GM23338 (cell line): Measurements from ENCODE around the gene FUCA1. TPM values are rescaled to one million over a fixed set of nuclear protein-coding genes. Genes with fewer than 3 reads are reported as not detected.

Source experiments
- ATAC-seq: fragments of 200-7000 bp; cut with Tn5 transposase; 3 replicates; pipeline ENCODE4 v1.9.1; 2020
- DNase-seq: peaks from one replicate; pipeline ENCODE4 v3.0.0-alpha.2; 2015; ENCODE audit warnings: low spot score
- H2AFZ ChIP-seq: fragments of 200-600 bp; sonication (generic); 2 replicates; pipeline ENCODE4 v1.8.0; 2016; ENCODE audit warnings: antibody characterized with exemption, mild to moderate bottlenecking, moderate library complexity
- H3F3A ChIP-seq: fragments of 200-600 bp; sonication (generic); replicated peaks from 2 replicates; pipeline ENCODE4 v1.8.0; 2017; ENCODE audit warnings: antibody characterized with exemption, mixed run types, low read depth
- H3K27ac ChIP-seq: fragments of 200-600 bp; sonication (generic); 2 replicates; pipeline ENCODE4 v1.6.1; 2016; ENCODE audit warnings: low read depth
- H3K27me3 ChIP-seq: fragments of 200-600 bp; sonication (generic); 2 replicates; pipeline ENCODE4 v1.8.0; 2016; ENCODE audit warnings: mild to moderate bottlenecking, mixed run types, moderate library complexity; ENCODE audit not compliant: insufficient read depth
- H3K36me3 ChIP-seq: fragments of 200-600 bp; sonication (generic); 2 replicates; pipeline ENCODE4 v1.8.0; 2016; ENCODE audit warnings: mild to moderate bottlenecking; ENCODE audit not compliant: insufficient read depth
- H3K4me1 ChIP-seq: fragments of 200-600 bp; sonication (generic); 2 replicates; pipeline ENCODE4 v1.8.0; 2016; ENCODE audit warnings: mild to moderate bottlenecking, moderate library complexity; ENCODE audit not compliant: insufficient read depth
- H3K4me2 ChIP-seq: fragments of 200-600 bp; sonication (generic); 2 replicates; pipeline ENCODE4 v1.7.1; 2017; ENCODE audit warnings: mixed run types
- H3K4me3 ChIP-seq: fragments of 200-600 bp; sonication (generic); 2 replicates; pipeline ENCODE4 v1.6.1; 2016; ENCODE audit warnings: mixed run types
- H3K79me2 ChIP-seq: fragments of 200-600 bp; sonication (generic); replicated peaks from 2 replicates; pipeline ENCODE4 v1.8.0; 2017; ENCODE audit warnings: mild to moderate bottlenecking; ENCODE audit not compliant: insufficient read depth
- H3K9me2 ChIP-seq: fragments of 200-600 bp; sonication (generic); 2 replicates; pipeline ENCODE4 v1.8.0; 2017; ENCODE audit not compliant: insufficient read depth
- H4K20me1 ChIP-seq: fragments of 200-600 bp; sonication (generic); replicated peaks from 2 replicates; pipeline ENCODE4 v1.8.0; 2017; ENCODE audit warnings: mild to moderate bottlenecking; ENCODE audit not compliant: insufficient read depth
- H3K27ac Mint-ChIP-seq: 2 replicates; pipeline ENCODE4 v1.8.0; 2020; ENCODE audit warnings: inconsistent platforms, mild to moderate bottlenecking, moderate library complexity, mixed read lengths
- H3K27me3 Mint-ChIP-seq: 3 replicates; pipeline ENCODE4 v1.8.0; 2022; ENCODE audit warnings: low read depth, mild to moderate bottlenecking, moderate library complexity, mixed read lengths, inconsistent platforms; ENCODE audit not compliant: insufficient read depth, poor library complexity
- H3K36me3 Mint-ChIP-seq: 3 replicates; pipeline ENCODE4 v1.8.0; 2021; ENCODE audit warnings: low read depth, mild to moderate bottlenecking, inconsistent platforms, moderate library complexity, mixed read lengths
- H3K4me1 Mint-ChIP-seq: 3 replicates; pipeline ENCODE4 v1.8.0; 2020; ENCODE audit warnings: mild to moderate bottlenecking, inconsistent platforms, mixed read lengths
- H3K4me3 Mint-ChIP-seq: 3 replicates; pipeline ENCODE4 v1.8.0; 2021; ENCODE audit warnings: moderate library complexity, mild to moderate bottlenecking, inconsistent platforms, mixed read lengths
- H3K9me3 Mint-ChIP-seq: 3 replicates; pipeline ENCODE4 v1.8.0; 2020; ENCODE audit warnings: moderate library complexity, mild to moderate bottlenecking, inconsistent platforms, mixed read lengths
- CREB1 ChIP-seq: fragments of 250-450 bp; sonication (Bioruptor Pico); IDR thresholded peaks from 2 replicates; pipeline ENCODE4 v1.5.0; 2020; ENCODE audit warnings: low read depth, mild to moderate bottlenecking, moderate library complexity
- CTCF ChIP-seq, 2 experiments: fragments of 200-600 bp in 1 of 2; sonication (generic) in 1 of 2; conservative IDR thresholded peaks; 2 replicates each; pipeline versions ENCODE4 v1.5.1 to v1.6.1; 2016 to 2017; ENCODE audit warnings: antibody characterized with exemption in 2 of 2, low read depth in 2 of 2, mild to moderate bottlenecking in 2 of 2, moderate library complexity in 1 of 2
- ETS1 ChIP-seq: IDR thresholded peaks from 2 replicates; pipeline ENCODE4 v1.6.1; 2016; ENCODE audit warnings: antibody characterized with exemption
- EZH2 ChIP-seq: fragments of 200-600 bp; sonication (generic); IDR thresholded peaks from one replicate; pipeline ENCODE4 v1.8.0; 2017; ENCODE audit warnings: antibody characterized with exemption, mild to moderate bottlenecking, low read depth; ENCODE audit not compliant: unreplicated experiment
- EZH2phosphoT487 ChIP-seq: fragments of 200-600 bp; sonication (generic); IDR thresholded peaks from one replicate; pipeline ENCODE4 v1.8.1; 2018; ENCODE audit warnings: antibody characterized with exemption; ENCODE audit not compliant: unreplicated experiment
- JUNB ChIP-seq: IDR thresholded peaks from one replicate; pipeline ENCODE4 v1.6.1; 2016; ENCODE audit warnings: antibody characterized with exemption; ENCODE audit not compliant: unreplicated experiment
- NANOG ChIP-seq: IDR thresholded peaks from 2 replicates; pipeline ENCODE4 v1.6.1; 2016; ENCODE audit warnings: antibody characterized with exemption, borderline replicate concordance
- POLR2AphosphoS5 ChIP-seq: IDR thresholded peaks from 2 replicates; pipeline ENCODE4 v1.6.1; 2016; ENCODE audit warnings: antibody characterized with exemption, low read depth
- REST ChIP-seq: IDR thresholded peaks from one replicate; pipeline ENCODE4 v1.6.1; 2018; ENCODE audit warnings: antibody characterized with exemption; ENCODE audit not compliant: unreplicated experiment
- STAT1 ChIP-seq: IDR thresholded peaks from one replicate; pipeline ENCODE4 v1.6.1; 2016; ENCODE audit warnings: antibody characterized with exemption; ENCODE audit not compliant: unreplicated experiment
- ZNF114 ChIP-seq: fragments of 250-450 bp; sonication (Bioruptor Pico); IDR thresholded peaks from 2 replicates; pipeline ENCODE4 v1.5.0; 2020; ENCODE audit warnings: mild to moderate bottlenecking, moderate library complexity
- ZNF331 ChIP-seq: fragments of 250-450 bp; sonication (Bioruptor Pico); IDR thresholded peaks from 2 replicates; pipeline ENCODE4 v1.5.0; 2020; ENCODE audit warnings: low read depth, mild to moderate bottlenecking, moderate library complexity
- polyA plus RNA-seq: library from polyadenylated mRNA; unstranded; fragments of >200 nt; fragmentation: Nextera tagmentation; extraction: Ambion mirVana; gene quantifications from 2 replicates; pipeline ENCODE4 v1.2.1, GENCODE V29; 2016
- total RNA-seq: library from RNA; depleted of rRNA; stranded (reverse); fragments of >200 nt; shearing (Covaris generic); gene quantifications from 2 replicates; pipeline ENCODE4 v1.2.3, GENCODE V29; 2014

The FUCA1 gene
- total and polyA plus RNA-seq, 2 experiments from 2014 or later: 4.4 to 8.5 TPM

GRCh38 chr1:23804183-23804835 is 63.8 kb downstream of the FUCA1 start:
- H3K4me3 ChIP-seq: no peak overlapping the region
- no peaks in the 10 kb centered on the region for H3K36me3 ChIP-seq
- H4K20me1 ChIP-seq: no peaks in the 10 kb centered on the region
- H3K27me3 ChIP-seq: peaks cover 14% of the 10 kb centered on the region
- H3K36me3 Mint-ChIP-seq: no peaks in the 10 kb centered on the region
- no peak overlapping the region for H3K4me3 Mint-ChIP-seq
- H3K4me2 ChIP-seq: no peak overlapping the region
- no peak overlapping the region for H3K27ac ChIP-seq
- no peaks in the 10 kb centered on the region for H3K79me2 ChIP-seq
- peaks cover 19% of the 10 kb centered on the region for H3K27me3 Mint-ChIP-seq
- no peaks in the 10 kb centered on the region for H3K9me3 Mint-ChIP-seq
- H3K27ac Mint-ChIP-seq: no peak overlapping the region
- DNase-seq (peak; percentile 27), ATAC-seq (no peak)
- peak; percentile 40 to 51 for TF ChIP-seq CTCF (conservative IDR thresholded peaks at IDR 0.05; ENCODE audit: low read depth in 2 of 2)
- TF ChIP-seq ETS1: no peak
- no peak overlapping the region for H2AFZ ChIP-seq
- H3K9me2 ChIP-seq: no peaks in the 10 kb centered on the region
- H3F3A ChIP-seq: 0 out of 2 replicates have a peak, but pooled peaks cover 8% of the 10 kb centered on the region
- peaks cover 4% of the 10 kb centered on the region; the same call in 1 of the 3 replicates for H3K4me1 Mint-ChIP-seq
- H3K4me1 ChIP-seq: peaks cover 7% of the 10 kb centered on the region

GRCh38 chr1:23803674-23804073 is 64.4 kb downstream of the FUCA1 start:
- no peak for ATAC-seq
- Histone ChIP-seq H3K4me1 (peaks cover 14% of the 10 kb centered on the region), H2AFZ (no peak overlapping the region), H3K79me2 (no peaks in the 10 kb centered on the region), H3K36me3 (no peaks in the 10 kb centered on the region), H3K27me3 (peaks cover 14% of the 10 kb centered on the region), H4K20me1 (0 out of 2 replicates have a peak, but pooled peaks cover 5% of the 10 kb centered on the region), H3F3A (peaks cover 11% of the 10 kb centered on the region; the same call in 1 of the 2 replicates), H3K9me2 (no peaks in the 10 kb centered on the region), H3K27ac (no peak overlapping the region), H3K4me3 (no peak overlapping the region), H3K4me2 (no peak overlapping the region)
- DNase-seq: no peak
- Mint-ChIP-seq H3K27me3 (peaks cover 24% of the 10 kb centered on the region), H3K27ac (no peak overlapping the region), H3K9me3 (no peaks in the 10 kb centered on the region), H3K36me3 (peaks cover 2% of the 10 kb centered on the region; the same call in 2 of the 3 replicates), H3K4me1 (peaks cover 10% of the 10 kb centered on the region; the same call in 2 of the 3 replicates), H3K4me3 (no peak overlapping the region)
- no peak for TF ChIP-seq JUNB
- no peak for TF ChIP-seq CREB1 (CRISPR knock-in tag)
- TF ChIP-seq REST: no peak
- no peak for TF ChIP-seq CTCF (conservative IDR thresholded peaks at IDR 0.05; ENCODE audit: low read depth in 2 of 2)
- TF ChIP-seq NANOG: no peak
- TF ChIP-seq ZNF114 (CRISPR knock-in tag): no peak
- no peak for TF ChIP-seq EZH2
- no peak for TF ChIP-seq ZNF331 (CRISPR knock-in tag)
- no peak for TF ChIP-seq EZH2phosphoT487
- TF ChIP-seq POLR2AphosphoS5: no peak
- TF ChIP-seq ETS1: no peak
- TF ChIP-seq STAT1: no peak
